Measurements from ENCODE around the gene CYBB.

CYBB gene

DNA sequence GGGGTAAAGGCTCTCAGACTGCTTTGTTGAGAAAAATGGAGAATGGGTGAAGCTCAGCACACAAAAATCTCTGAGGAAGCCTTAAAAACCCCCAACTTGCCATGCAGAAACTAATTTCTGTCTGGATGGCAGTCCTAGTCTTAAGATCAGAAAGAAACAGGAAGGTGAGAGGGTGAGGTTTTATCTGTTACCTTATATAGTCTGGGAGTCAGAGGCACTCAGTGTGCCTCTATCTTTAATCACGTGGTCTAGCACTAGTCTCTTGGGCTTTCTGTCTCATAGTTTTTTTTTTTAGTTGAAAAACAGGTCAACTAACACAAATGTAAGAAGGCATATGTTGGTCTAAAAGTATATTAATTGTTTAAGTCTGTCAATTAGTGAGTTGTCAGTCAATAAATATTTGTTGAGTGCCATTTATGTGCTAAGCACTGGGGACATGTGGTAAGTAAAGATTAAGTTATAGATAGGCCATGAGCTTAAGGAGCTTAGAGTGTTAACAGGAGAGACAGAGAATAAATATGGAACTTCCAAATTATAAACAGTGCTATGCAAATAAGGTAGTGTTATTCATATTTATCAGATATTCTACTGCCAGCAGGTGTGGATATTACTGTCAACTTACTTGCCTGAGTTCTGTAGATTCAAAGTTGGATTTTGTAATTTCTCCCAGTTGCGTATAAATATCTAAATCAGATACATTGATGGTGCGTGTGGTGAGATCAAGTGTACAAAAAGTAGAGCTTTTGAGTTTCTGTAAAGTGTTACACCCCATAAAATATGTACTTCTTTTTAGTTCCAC, 7.0 kb downstream of the CYBB start:
- H3K4me3 ChIP-seq (ENCODE audit: low read length), result no peak overlapping the region
- H3K9me3 ChIP-seq (ENCODE audit: insufficient read depth, low read depth, low read length), result no peaks in the 10 kb centered on the region
- H3K4me1 ChIP-seq (ENCODE audit: insufficient read depth, low read length), result no peaks in the 10 kb centered on the region
- H3K36me3 ChIP-seq (ENCODE audit: insufficient read depth, low read depth, low read length), result no peaks in the 10 kb centered on the region
- H3K27ac ChIP-seq (ENCODE audit: low read length), result no peak overlapping the region
- H3K27me3 ChIP-seq (ENCODE audit: insufficient read depth, low read length), result no peaks in the 10 kb centered on the region
- no peak overlapping the region for H3K9ac ChIP-seq (ENCODE audit: low read depth, low read length)

DNA sequence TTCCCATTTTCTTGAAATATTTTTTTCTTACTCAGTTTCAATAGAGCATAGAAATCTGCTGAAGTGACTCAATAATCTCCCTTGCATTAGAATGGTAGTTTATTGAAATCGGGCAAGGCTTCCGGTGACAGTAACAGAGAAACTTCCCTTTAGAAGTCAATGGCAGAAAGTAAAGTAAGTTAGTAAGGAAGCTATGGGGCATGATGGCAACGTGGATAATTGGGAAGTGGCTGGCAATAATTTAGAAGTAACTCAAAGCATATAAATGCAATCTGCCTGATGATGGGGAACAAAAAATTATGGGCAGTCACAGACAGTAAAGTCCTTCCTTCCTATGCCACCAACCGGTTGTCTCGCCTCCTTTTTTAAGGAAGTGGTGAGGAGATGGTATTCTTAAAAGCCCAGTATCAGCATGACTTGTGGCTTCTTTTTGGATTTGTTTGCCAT, 7.6 kb downstream of the CYBB start:
- Histone ChIP-seq H3K27me3 (ENCODE audit: insufficient read depth, low read length) (no peaks in the 10 kb centered on the region), H3K9ac (ENCODE audit: low read depth, low read length) (no peak overlapping the region), H3K4me3 (ENCODE audit: low read length) (no peak overlapping the region), H3K36me3 (ENCODE audit: insufficient read depth, low read depth, low read length) (no peaks in the 10 kb centered on the region), H3K4me1 (ENCODE audit: insufficient read depth, low read length) (no peaks in the 10 kb centered on the region), H3K27ac (ENCODE audit: low read length) (no peak overlapping the region), H3K9me3 (ENCODE audit: insufficient read depth, low read depth, low read length) (no peaks in the 10 kb centered on the region)

DNA sequence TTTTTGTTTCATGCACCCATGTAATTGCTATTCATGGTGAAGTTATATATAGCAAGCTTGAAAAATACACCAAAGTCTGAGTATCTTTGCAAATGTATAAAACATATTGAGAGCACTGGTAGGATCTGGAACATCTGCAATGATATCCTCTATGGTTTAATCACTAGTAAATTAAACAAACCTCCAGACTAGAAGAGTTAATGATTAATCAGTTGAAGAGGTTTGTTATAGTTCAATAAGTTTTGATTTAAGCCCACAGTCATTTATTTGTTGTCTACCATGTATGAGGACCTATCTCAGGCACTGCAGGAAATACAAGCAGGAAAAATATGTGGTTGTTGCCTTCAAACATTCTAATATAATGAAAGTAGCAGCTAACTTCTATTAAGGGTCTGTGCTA, 16.5 kb downstream of the CYBB start:
- H3K9me3 ChIP-seq (ENCODE audit: insufficient read depth, low read depth, low read length), result no peaks in the 10 kb centered on the region
- H3K27ac ChIP-seq (ENCODE audit: low read length), result no peak overlapping the region
- H3K36me3 ChIP-seq (ENCODE audit: insufficient read depth, low read depth, low read length), result no peaks in the 10 kb centered on the region
- no peaks in the 10 kb centered on the region for H3K4me1 ChIP-seq (ENCODE audit: insufficient read depth, low read length)
- H3K27me3 ChIP-seq (ENCODE audit: insufficient read depth, low read length), result no peaks in the 10 kb centered on the region
- H3K4me3 ChIP-seq (ENCODE audit: low read length), result no peak overlapping the region
- no peak overlapping the region for H3K9ac ChIP-seq (ENCODE audit: low read depth, low read length)

DNA sequence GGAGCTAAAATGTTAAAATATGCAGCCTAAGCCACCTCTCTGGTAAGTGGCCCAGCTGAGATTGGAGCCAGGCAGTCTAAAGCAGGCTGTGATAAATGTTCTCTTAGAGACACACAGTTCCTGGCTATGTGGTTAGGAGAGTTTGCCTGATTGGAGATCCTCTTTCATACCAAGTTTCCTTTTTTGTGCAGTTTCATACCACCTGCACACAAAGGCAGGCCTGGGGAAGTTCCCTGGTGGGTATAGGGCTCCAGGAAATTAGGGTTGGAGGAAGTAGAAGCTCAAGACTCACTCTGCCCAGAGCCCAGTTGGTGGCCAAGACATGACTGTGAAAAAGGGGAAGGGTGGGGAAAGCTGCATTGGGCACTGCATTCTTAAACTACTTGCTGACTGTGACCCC, 16.9 kb downstream of the CYBB start:
- Histone ChIP-seq H3K36me3 (ENCODE audit: insufficient read depth, low read depth, low read length) (no peaks in the 10 kb centered on the region), H3K27me3 (ENCODE audit: insufficient read depth, low read length) (no peaks in the 10 kb centered on the region), H3K4me3 (ENCODE audit: low read length) (no peak overlapping the region), H3K4me1 (ENCODE audit: insufficient read depth, low read length) (no peaks in the 10 kb centered on the region), H3K9ac (ENCODE audit: low read depth, low read length) (no peak overlapping the region), H3K9me3 (ENCODE audit: insufficient read depth, low read depth, low read length) (no peaks in the 10 kb centered on the region), H3K27ac (ENCODE audit: low read length) (no peak overlapping the region)

DNA sequence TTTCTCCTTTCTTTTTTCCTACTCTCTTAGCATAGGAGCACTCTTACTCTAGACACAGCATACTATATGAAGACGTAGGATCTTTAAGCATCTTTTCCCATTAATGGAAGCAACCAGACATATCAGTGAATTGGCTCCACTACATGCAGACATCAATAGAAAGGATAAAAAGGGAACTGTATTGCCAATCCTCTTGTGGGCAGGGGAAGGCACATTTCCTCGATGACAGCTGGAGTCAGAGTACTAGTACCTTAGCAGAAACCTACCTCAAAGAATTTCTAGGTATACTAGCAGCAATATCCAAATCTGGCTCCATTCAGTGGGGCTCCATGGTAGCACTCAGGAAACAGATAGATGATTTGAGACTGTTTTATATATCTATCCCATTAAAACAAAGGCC, 20.1 kb downstream of the CYBB start:
- Histone ChIP-seq H3K4me3 (ENCODE audit: low read length) (no peak overlapping the region), H3K9ac (ENCODE audit: low read depth, low read length) (no peak overlapping the region), H3K27ac (ENCODE audit: low read length) (no peak overlapping the region), H3K9me3 (ENCODE audit: insufficient read depth, low read depth, low read length) (no peaks in the 10 kb centered on the region), H3K27me3 (ENCODE audit: insufficient read depth, low read length) (no peaks in the 10 kb centered on the region), H3K4me1 (ENCODE audit: insufficient read depth, low read length) (no peaks in the 10 kb centered on the region), H3K36me3 (ENCODE audit: insufficient read depth, low read depth, low read length) (no peaks in the 10 kb centered on the region)

DNA sequence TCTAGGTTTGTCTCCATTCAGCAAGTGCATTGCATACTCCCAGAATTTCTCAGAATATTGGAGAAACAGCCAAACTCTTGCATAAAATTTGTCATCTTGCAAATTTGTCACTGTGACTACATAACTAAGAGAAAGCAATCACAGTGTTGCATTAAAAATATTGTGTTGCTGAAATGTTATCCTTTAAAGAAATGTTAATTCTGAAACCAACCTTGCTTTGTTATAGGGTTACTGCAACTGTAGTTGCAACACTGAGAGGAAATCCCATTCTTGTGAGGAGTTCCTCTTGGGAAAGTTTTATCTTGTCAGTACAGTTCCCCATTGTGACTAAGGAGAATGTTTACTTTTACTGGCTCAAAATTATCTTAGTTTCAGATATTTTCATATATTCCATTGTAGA, 20.9 kb downstream of the CYBB start:
- H3K9me3 ChIP-seq (ENCODE audit: insufficient read depth, low read depth, low read length), result no peaks in the 10 kb centered on the region
- no peak overlapping the region for H3K27ac ChIP-seq (ENCODE audit: low read length)
- no peaks in the 10 kb centered on the region for H3K27me3 ChIP-seq (ENCODE audit: insufficient read depth, low read length)
- no peak overlapping the region for H3K9ac ChIP-seq (ENCODE audit: low read depth, low read length)
- no peaks in the 10 kb centered on the region for H3K4me1 ChIP-seq (ENCODE audit: insufficient read depth, low read length)
- H3K36me3 ChIP-seq (ENCODE audit: insufficient read depth, low read depth, low read length), result no peaks in the 10 kb centered on the region
- H3K4me3 ChIP-seq (ENCODE audit: low read length), result no peak overlapping the region

DNA sequence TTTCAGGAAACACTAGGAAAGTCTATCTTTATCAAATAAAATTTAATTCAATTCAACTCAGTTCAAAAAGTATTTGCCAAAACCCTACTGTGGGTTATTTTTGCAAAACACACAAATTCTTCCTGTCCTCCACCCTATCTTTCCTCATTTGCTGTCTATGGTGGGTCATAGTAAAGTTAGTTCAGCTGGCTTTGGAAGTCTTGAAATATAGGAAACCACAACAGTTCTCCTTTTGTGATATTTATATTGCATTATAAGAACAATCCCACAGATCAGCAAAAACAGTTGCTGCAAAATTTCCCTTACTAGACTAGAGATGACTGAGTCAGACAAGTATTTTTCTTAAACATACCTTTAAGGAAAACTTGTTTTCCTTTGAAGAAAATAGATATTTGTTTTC, 22.2 kb downstream of the CYBB start:
- no peak overlapping the region for H3K27ac ChIP-seq (ENCODE audit: low read length)
- H3K9me3 ChIP-seq (ENCODE audit: insufficient read depth, low read depth, low read length), result no peaks in the 10 kb centered on the region
- H3K9ac ChIP-seq (ENCODE audit: low read depth, low read length), result no peak overlapping the region
- no peaks in the 10 kb centered on the region for H3K4me1 ChIP-seq (ENCODE audit: insufficient read depth, low read length)
- H3K36me3 ChIP-seq (ENCODE audit: insufficient read depth, low read depth, low read length), result no peaks in the 10 kb centered on the region
- H3K4me3 ChIP-seq (ENCODE audit: low read length), result no peak overlapping the region
- no peaks in the 10 kb centered on the region for H3K27me3 ChIP-seq (ENCODE audit: insufficient read depth, low read length)

DNA sequence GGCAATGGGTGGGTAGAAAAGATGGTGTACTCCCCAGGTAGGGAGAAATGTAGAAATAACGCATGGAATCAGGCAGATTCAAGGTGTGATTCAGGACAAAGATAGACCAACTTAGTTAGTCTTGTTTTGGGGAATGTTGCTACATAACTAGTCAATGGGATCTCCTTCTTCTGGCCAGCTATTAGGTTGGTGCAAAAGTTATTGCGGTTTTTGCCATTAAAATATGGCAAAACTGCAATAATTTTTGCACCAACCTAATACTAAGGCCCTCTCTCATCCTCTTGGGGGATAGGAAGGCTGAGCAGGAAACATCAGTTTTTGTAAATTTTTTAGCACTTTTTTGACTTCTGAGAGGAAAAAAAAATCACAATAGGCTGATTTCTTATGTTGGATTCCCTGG, 23.2 kb downstream of the CYBB start:
- Histone ChIP-seq H3K9ac (ENCODE audit: low read depth, low read length) (no peak overlapping the region), H3K36me3 (ENCODE audit: insufficient read depth, low read depth, low read length) (no peaks in the 10 kb centered on the region), H3K27me3 (ENCODE audit: insufficient read depth, low read length) (no peaks in the 10 kb centered on the region), H3K4me3 (ENCODE audit: low read length) (no peak overlapping the region), H3K27ac (ENCODE audit: low read length) (no peak overlapping the region), H3K9me3 (ENCODE audit: insufficient read depth, low read depth, low read length) (no peaks in the 10 kb centered on the region), H3K4me1 (ENCODE audit: insufficient read depth, low read length) (no peaks in the 10 kb centered on the region)

DNA sequence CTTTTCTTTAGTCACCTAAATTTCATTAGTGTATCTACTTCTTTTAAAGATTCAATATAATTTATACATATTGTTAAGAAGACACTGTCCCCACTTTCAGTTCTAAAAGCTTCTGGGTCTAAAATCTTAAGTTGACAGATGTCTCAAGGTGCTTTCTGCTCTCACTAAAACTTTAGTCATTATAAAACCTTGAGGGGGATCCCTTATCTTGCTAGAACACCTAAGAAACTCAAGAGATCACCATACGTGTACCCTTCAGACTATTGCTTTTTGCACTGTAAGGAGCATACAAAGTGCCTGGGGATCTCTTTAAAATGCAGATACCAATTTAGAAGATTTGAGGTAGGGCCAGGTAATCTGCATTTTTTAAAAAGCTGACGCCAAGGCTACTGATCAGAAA, 30.1 kb downstream of the CYBB start:
- no peak overlapping the region for H3K9ac ChIP-seq (ENCODE audit: low read depth, low read length)
- H3K36me3 ChIP-seq (ENCODE audit: insufficient read depth, low read depth, low read length), result no peaks in the 10 kb centered on the region
- H3K27ac ChIP-seq (ENCODE audit: low read length), result no peak overlapping the region
- H3K4me1 ChIP-seq (ENCODE audit: insufficient read depth, low read length), result no peaks in the 10 kb centered on the region
- no peaks in the 10 kb centered on the region for H3K27me3 ChIP-seq (ENCODE audit: insufficient read depth, low read length)
- no peak overlapping the region for H3K4me3 ChIP-seq (ENCODE audit: low read length)
- no peaks in the 10 kb centered on the region for H3K9me3 ChIP-seq (ENCODE audit: insufficient read depth, low read depth, low read length)

DNA sequence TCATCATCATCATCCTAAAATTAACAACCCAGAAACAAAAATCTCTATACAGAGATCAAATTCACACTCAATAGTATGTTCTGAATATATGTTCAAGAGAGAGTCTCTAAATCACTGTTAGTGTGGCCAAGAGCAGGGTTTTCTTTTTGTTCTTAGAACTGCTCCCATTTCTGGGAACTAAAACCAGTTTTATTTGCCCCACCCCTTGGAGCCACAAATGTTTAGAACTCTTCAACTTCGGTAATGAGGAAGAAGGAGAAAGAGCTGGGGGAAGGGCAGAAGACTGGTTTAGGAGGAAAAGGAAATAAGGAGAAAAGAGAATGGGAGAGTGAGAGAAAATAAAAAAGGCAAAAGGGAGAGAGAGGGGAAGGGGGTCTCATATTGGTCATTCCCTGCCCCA, 32.3 kb downstream of the CYBB start:
- H3K27ac ChIP-seq (ENCODE audit: low read length), result no peak overlapping the region
- H3K27me3 ChIP-seq (ENCODE audit: insufficient read depth, low read length), result no peaks in the 10 kb centered on the region
- H3K4me1 ChIP-seq (ENCODE audit: insufficient read depth, low read length), result no peaks in the 10 kb centered on the region
- no peak overlapping the region for H3K4me3 ChIP-seq (ENCODE audit: low read length)
- no peaks in the 10 kb centered on the region for H3K9me3 ChIP-seq (ENCODE audit: insufficient read depth, low read depth, low read length)
- H3K36me3 ChIP-seq (ENCODE audit: insufficient read depth, low read depth, low read length), result no peaks in the 10 kb centered on the region
- H3K9ac ChIP-seq (ENCODE audit: low read depth, low read length), result no peak overlapping the region

DNA sequence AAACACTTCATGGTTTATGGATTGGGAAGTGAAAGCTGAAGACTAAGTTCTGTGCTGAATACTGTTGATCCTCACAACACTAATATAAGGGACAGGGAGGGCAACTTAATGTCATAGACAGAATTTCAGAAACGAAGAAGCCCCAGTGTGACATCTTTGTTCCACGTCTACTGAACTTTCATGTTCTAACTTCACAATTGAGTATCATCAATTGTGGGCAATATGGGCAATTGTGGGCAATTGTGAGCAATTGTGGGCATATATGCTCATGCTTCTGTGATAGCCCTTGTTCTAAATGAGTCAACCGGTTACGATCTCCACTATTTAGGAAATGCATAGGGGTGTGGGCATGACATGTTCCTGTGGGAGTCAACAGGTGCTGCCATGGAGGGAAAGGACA, 33.7 kb downstream of the CYBB start:
- no peak overlapping the region for H3K27ac ChIP-seq (ENCODE audit: low read length)
- no peak overlapping the region for H3K4me3 ChIP-seq (ENCODE audit: low read length)
- H3K4me1 ChIP-seq (ENCODE audit: insufficient read depth, low read length), result no peaks in the 10 kb centered on the region
- H3K27me3 ChIP-seq (ENCODE audit: insufficient read depth, low read length), result no peaks in the 10 kb centered on the region
- H3K9me3 ChIP-seq (ENCODE audit: insufficient read depth, low read depth, low read length), result no peaks in the 10 kb centered on the region
- H3K9ac ChIP-seq (ENCODE audit: low read depth, low read length), result no peak overlapping the region
- H3K36me3 ChIP-seq (ENCODE audit: insufficient read depth, low read depth, low read length), result no peaks in the 10 kb centered on the region

DNA sequence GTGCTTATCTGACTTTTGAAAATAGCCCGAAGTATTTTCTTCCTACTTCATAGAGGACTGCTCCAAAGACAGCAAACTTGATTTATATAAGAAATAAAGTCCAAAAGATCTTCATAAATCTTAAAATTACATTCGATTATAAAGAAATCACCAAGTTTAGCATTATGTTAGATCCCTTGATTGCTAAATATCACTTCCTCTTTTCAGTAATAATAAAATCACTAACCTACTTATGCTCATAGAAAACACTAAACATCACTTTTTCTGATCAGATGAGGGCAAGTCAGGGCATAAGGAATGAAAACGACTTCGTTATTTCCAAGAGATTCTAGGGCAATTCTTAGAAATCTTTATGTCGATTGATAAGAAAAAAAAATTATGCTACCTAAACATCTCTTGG, 35.5 kb downstream of the CYBB start:
- Histone ChIP-seq H3K9me3 (ENCODE audit: insufficient read depth, low read depth, low read length) (no peaks in the 10 kb centered on the region), H3K27ac (ENCODE audit: low read length) (no peak overlapping the region), H3K36me3 (ENCODE audit: insufficient read depth, low read depth, low read length) (no peaks in the 10 kb centered on the region), H3K27me3 (ENCODE audit: insufficient read depth, low read length) (no peaks in the 10 kb centered on the region), H3K4me1 (ENCODE audit: insufficient read depth, low read length) (no peaks in the 10 kb centered on the region), H3K9ac (ENCODE audit: low read depth, low read length) (no peak overlapping the region), H3K4me3 (ENCODE audit: low read length) (no peak overlapping the region)

Measured in iPS-20b (cell line).